Sigmoid colon (tissue), 7 donors: ENCODE results near the gene KYNU. TPM values are rescaled to one million over a fixed set of nuclear protein-coding genes. Genes with fewer than 3 reads are reported as not detected.
"Not testable (repeated sequence)": the region's sequence is repeated elsewhere in the genome, so short reads cannot be mapped to it uniquely, and the experiment has no call there.

Experiments used
- DNase-seq: peaks from one replicate; pipeline ENCODE4 v3.0.0-alpha.2; 2019
- H3K27ac ChIP-seq, 4 donors: fragments of 200-600 bp; sonication (generic); one replicate each; pipeline ENCODE4 v1.5.1; 2016 to 2019; ENCODE audit warnings: mild to moderate bottlenecking in 1 of 4
- H3K27me3 ChIP-seq, 3 donors: fragments of 200-600 bp; sonication (generic); one replicate each; pipeline ENCODE4 v1.5.1; 2019; ENCODE audit warnings: mild to moderate bottlenecking in 1 of 3
- H3K36me3 ChIP-seq, 4 donors: fragments of 200-600 bp; sonication (generic); one replicate each; pipeline ENCODE4 v1.5.1; 2016 to 2019
- H3K4me1 ChIP-seq, 4 donors: fragments of 200-600 bp; sonication (generic); one replicate each; pipeline ENCODE4 v1.5.1; 2017 to 2019
- H3K4me3 ChIP-seq, 4 donors: fragments of 200-600 bp; sonication (generic); one replicate each; pipeline ENCODE4 v1.5.1; 2017 to 2019; ENCODE audit warnings: mild to moderate bottlenecking in 2 of 4, moderate library complexity in 1 of 4
- H3K9me3 ChIP-seq, 4 donors: fragments of 200-600 bp in 3 of 4; sonication (generic) in 3 of 4; one replicate each; pipeline versions ENCODE4 v1.5.1 to v1.6.1; 2013 to 2019
- CTCF ChIP-seq, 4 experiments: fragments of 450-650 bp in 3 of 4; fragments of 200-600 bp in 1 of 4; IDR thresholded peaks; one replicate each; pipeline ENCODE4 v1.5.1; 2016 to 2019; ENCODE audit warnings: antibody characterized with exemption in 4 of 4, mild to moderate bottlenecking in 3 of 4, moderate library complexity in 2 of 4
- EP300 ChIP-seq, 4 donors: sonication (generic); formaldehyde crosslinking; IDR thresholded peaks; one replicate each; pipeline ENCODE4 v1.6.1; 2017; ENCODE audit warnings: antibody characterized with exemption in 4 of 4
- POLR2A ChIP-seq, 2 donors: fragments of 450-650 bp; IDR thresholded peaks; one replicate each; pipeline ENCODE4 v1.6.1; 2016; ENCODE audit warnings: antibody characterized with exemption in 2 of 2, mild to moderate bottlenecking in 2 of 2, moderate library complexity in 2 of 2
- POLR2AphosphoS5 ChIP-seq, 4 donors: sonication (generic); formaldehyde crosslinking; IDR thresholded peaks; one replicate each; pipeline ENCODE4 v1.6.1; 2017; ENCODE audit warnings: antibody characterized with exemption in 4 of 4
- WGBS, 2 donors: extraction: QIAGEN DNeasy Blood & Tissue Kit; methylation state at CpG; one replicate each; pipeline ENCODE4 v1.1.7; 2013; 5-methylcytosine and 5-hydroxymethylcytosine counted together
- intact Hi-C: fragments of 100-400 bp; cut with DNase I; formaldehyde crosslinking; loops from one replicate; pipeline ENCODE4 v1.15.1; 2023
- polyA plus RNA-seq, 3 donors: library from polyadenylated mRNA; stranded (reverse); fragments of 200-250 nt; gene quantifications; one replicate each; pipeline ENCODE4 v1.2.3, GENCODE V29; 2013
- total RNA-seq, 4 donors: library from RNA; depleted of rRNA; stranded (reverse); fragments of >200 nt; gene quantifications; one replicate each; pipeline ENCODE4 v1.1.0, GENCODE V29; 2016
- donor health status: healthy with polysubstance abuse.
- donor health status: Bipolar disorder and iron deficiency.
- donor health status: healthy.

KYNU gene
- total and polyA plus RNA-seq, 7 donors = 1.1 to 4.6 (median 2.2) TPM

- no peak for TF ChIP-seq CTCF (IDR thresholded peaks at IDR 0.05)
- TF ChIP-seq EP300 (IDR thresholded peaks at IDR 0.05) = no peak
- TF ChIP-seq POLR2AphosphoS5 (IDR thresholded peaks at IDR 0.05) = no peak
- TF ChIP-seq POLR2A (IDR thresholded peaks at IDR 0.05) = no peak
- intact Hi-C loops = no loop called here
- Histone ChIP-seq H3K36me3 (no peaks in the 10 kb centered on the region), H3K4me1 (no peaks in the 10 kb centered on the region), H3K4me3 (no peak overlapping the region), H3K27ac (no peak overlapping the region), H3K27me3 (no peaks in the 10 kb centered on the region), H3K9me3 (no peaks in the 10 kb centered on the region)
- WGBS, 2 donors = 88 to 90% methylated on average over 3 of the region's 3 CpGs
- DNase-seq = no peak
Measured at GRCh38 chr2:142881619-142882018, 4.2 kb downstream of the KYNU start.

- intact Hi-C loops, H3K9me3 ChIP-seq, H3K36me3 ChIP-seq, H3K27me3 ChIP-seq, H3K27ac ChIP-seq, H3K4me1 ChIP-seq, H3K4me3 ChIP-seq, DNase-seq: not testable (repeated sequence)
- WGBS, 2 donors = 95 to 98% methylated on average over 3 of the region's 3 CpGs
Measured at GRCh38 chr2:142882500-142882899, 5.0 kb downstream of the KYNU start.

GRCh38 chr2:142883526-142883925 lies 6.1 kb downstream of the KYNU start:
- H3K4me1 ChIP-seq = no peaks in the 10 kb centered on the region
- H3K27me3 ChIP-seq = no peaks in the 10 kb centered on the region
- H3K9me3 ChIP-seq = no peaks in the 10 kb centered on the region
- H3K27ac ChIP-seq = no peak overlapping the region
- no peak for DNase-seq
- no peak for TF ChIP-seq CTCF (IDR thresholded peaks at IDR 0.05)
- no peak for TF ChIP-seq EP300 (IDR thresholded peaks at IDR 0.05)
- TF ChIP-seq POLR2AphosphoS5 (IDR thresholded peaks at IDR 0.05) = no peak
- TF ChIP-seq POLR2A (IDR thresholded peaks at IDR 0.05) = no peak
- no peak overlapping the region for H3K4me3 ChIP-seq
- intact Hi-C loops = no loop called here
- H3K36me3 ChIP-seq = no peaks in the 10 kb centered on the region

- Histone ChIP-seq H3K27me3 (no peaks in the 10 kb centered on the region), H3K27ac (no peak overlapping the region), H3K4me1 (no peaks in the 10 kb centered on the region), H3K36me3 (no peaks in the 10 kb centered on the region), H3K9me3 (no peaks in the 10 kb centered on the region), H3K4me3 (no peak overlapping the region)
- TF ChIP-seq POLR2AphosphoS5 (IDR thresholded peaks at IDR 0.05) (no peak), CTCF (IDR thresholded peaks at IDR 0.05) (no peak), POLR2A (IDR thresholded peaks at IDR 0.05) (no peak), EP300 (IDR thresholded peaks at IDR 0.05) (no peak)
- intact Hi-C loops = no loop called here
- no peak for DNase-seq
Measured at GRCh38 chr2:142885543-142885942, 8.1 kb downstream of the KYNU start.

- no peaks in the 10 kb centered on the region for H3K4me1 ChIP-seq
- H3K36me3 ChIP-seq = no peaks in the 10 kb centered on the region
- H3K9me3 ChIP-seq = no peaks in the 10 kb centered on the region
- WGBS, 2 donors = 42 to 80% methylated on average over 2 of the region's 2 CpGs
- H3K27ac ChIP-seq = no peak overlapping the region
- DNase-seq = no peak
- no peaks in the 10 kb centered on the region for H3K27me3 ChIP-seq
- TF ChIP-seq EP300 (IDR thresholded peaks at IDR 0.05) = no peak
- no peak for TF ChIP-seq POLR2AphosphoS5 (IDR thresholded peaks at IDR 0.05)
- TF ChIP-seq POLR2A (IDR thresholded peaks at IDR 0.05) = no peak
- no peak for TF ChIP-seq CTCF (IDR thresholded peaks at IDR 0.05)
- intact Hi-C loops = no loop called here
- no peak overlapping the region for H3K4me3 ChIP-seq
Measured at GRCh38 chr2:142892715-142893114, 15.3 kb downstream of the KYNU start.
